ENCODE results near the gene DEDD. TPM values are rescaled to one million over a fixed set of nuclear protein-coding genes. Genes with fewer than 3 reads are reported as not detected.
A peak's percentile ranks its signal among the peaks of the same experiment; 100 is the strongest.

DEDD gene
- total RNA-seq, 1 donor from 2014 or later = 40.9 TPM

GRCh38 chr1:161106431-161106830, 26.0 kb downstream of the DEDD start:
- FAIRE-seq (no peak), DNase-seq (ENCODE audit: low read depth) (no peak)
- peaks cover 84% of the 10 kb centered on the region for H4K20me1 ChIP-seq (ENCODE audit: insufficient read depth, low read length)
- no peak overlapping the region for H3K27ac Mint-ChIP-seq (ENCODE audit: unreplicated experiment)
- H3K79me2 ChIP-seq (ENCODE audit: insufficient read depth, low read length) = peaks cover 89% of the 10 kb centered on the region
- H3K4me1 Mint-ChIP-seq (ENCODE audit: low read depth, unreplicated experiment) = peaks cover under 1% of the 10 kb centered on the region
- peaks cover 5% of the 10 kb centered on the region for H3K36me3 Mint-ChIP-seq (ENCODE audit: low read depth, unreplicated experiment)
- H3K27ac ChIP-seq (ENCODE audit: low read depth, low read length) = no peak overlapping the region
- no peaks in the 10 kb centered on the region for H3K4me1 ChIP-seq (ENCODE audit: insufficient read depth, low read length)
- H3K4me3 ChIP-seq (ENCODE audit: insufficient read depth, low read depth, low read length) = no peak overlapping the region
- H3K9ac ChIP-seq (ENCODE audit: low read length) = no peak overlapping the region
- no peaks in the 10 kb centered on the region for H3K9me3 ChIP-seq (ENCODE audit: insufficient read depth, low read depth, low read length)
- H2AFZ ChIP-seq (ENCODE audit: low read depth, low read length) = no peak overlapping the region
- no peak overlapping the region for H3K4me2 ChIP-seq (ENCODE audit: low read length)
- H3K27me3 ChIP-seq (ENCODE audit: insufficient read depth, low read length) = no peaks in the 10 kb centered on the region
- peaks cover 16% of the 10 kb centered on the region for H3K36me3 ChIP-seq (ENCODE audit: insufficient read depth, low read length)
- peak overlapping the region; percentile 17 for H3K4me3 Mint-ChIP-seq (ENCODE audit: unreplicated experiment)
- no peaks in the 10 kb centered on the region for H3K27me3 Mint-ChIP-seq (ENCODE audit: low read depth, unreplicated experiment)
- TF ChIP-seq, protein P1, sequence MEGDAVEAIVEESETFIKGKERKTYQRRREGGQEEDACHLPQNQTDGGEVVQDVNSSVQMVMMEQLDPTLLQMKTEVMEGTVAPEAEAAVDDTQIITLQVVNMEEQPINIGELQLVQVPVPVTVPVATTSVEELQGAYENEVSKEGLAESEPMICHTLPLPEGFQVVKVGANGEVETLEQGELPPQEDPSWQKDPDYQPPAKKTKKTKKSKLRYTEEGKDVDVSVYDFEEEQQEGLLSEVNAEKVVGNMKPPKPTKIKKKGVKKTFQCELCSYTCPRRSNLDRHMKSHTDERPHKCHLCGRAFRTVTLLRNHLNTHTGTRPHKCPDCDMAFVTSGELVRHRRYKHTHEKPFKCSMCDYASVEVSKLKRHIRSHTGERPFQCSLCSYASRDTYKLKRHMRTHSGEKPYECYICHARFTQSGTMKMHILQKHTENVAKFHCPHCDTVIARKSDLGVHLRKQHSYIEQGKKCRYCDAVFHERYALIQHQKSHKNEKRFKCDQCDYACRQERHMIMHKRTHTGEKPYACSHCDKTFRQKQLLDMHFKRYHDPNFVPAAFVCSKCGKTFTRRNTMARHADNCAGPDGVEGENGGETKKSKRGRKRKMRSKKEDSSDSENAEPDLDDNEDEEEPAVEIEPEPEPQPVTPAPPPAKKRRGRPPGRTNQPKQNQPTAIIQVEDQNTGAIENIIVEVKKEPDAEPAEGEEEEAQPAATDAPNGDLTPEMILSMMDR (IDR thresholded peaks at IDR 0.05; ENCODE audit: insufficient read depth, low read depth, low read length) = no peak
- no peak for TF ChIP-seq EZH2 (IDR thresholded peaks at IDR 0.05; ENCODE audit: insufficient read depth, low read length)
- H3K9me3 Mint-ChIP-seq (ENCODE audit: unreplicated experiment) = no peaks in the 10 kb centered on the region

GRCh38 chr1:161100556-161100955, 31.9 kb downstream of the DEDD start:
- TF ChIP-seq, protein P1 (IDR thresholded peaks at IDR 0.05; ENCODE audit: insufficient read depth, low read depth, low read length) = no peak
- TF ChIP-seq EZH2 (IDR thresholded peaks at IDR 0.05; ENCODE audit: insufficient read depth, low read length) = no peak
- no peaks in the 10 kb centered on the region for H3K27me3 ChIP-seq (ENCODE audit: insufficient read depth, low read length)
- no peaks in the 10 kb centered on the region for H3K9me3 Mint-ChIP-seq (ENCODE audit: unreplicated experiment)

GRCh38 chr1:161099090-161099802, 33.2 kb downstream of the DEDD start:
- H3K4me1 Mint-ChIP-seq (ENCODE audit: low read depth, unreplicated experiment) = peaks cover 16% of the 10 kb centered on the region
- no peak for FAIRE-seq
- Histone ChIP-seq H2AFZ (ENCODE audit: low read depth, low read length) (no peak overlapping the region), H3K27me3 (ENCODE audit: insufficient read depth, low read length) (no peaks in the 10 kb centered on the region), H3K27ac (ENCODE audit: low read depth, low read length) (no peak overlapping the region), H3K4me3 (ENCODE audit: insufficient read depth, low read depth, low read length) (no peak overlapping the region), H3K9ac (ENCODE audit: low read length) (peak overlapping the region; percentile 67), H3K4me1 (ENCODE audit: insufficient read depth, low read length) (peaks cover 15% of the 10 kb centered on the region), H3K9me3 (ENCODE audit: insufficient read depth, low read depth, low read length) (no peaks in the 10 kb centered on the region), H3K36me3 (ENCODE audit: insufficient read depth, low read length) (peaks cover 15% of the 10 kb centered on the region), H3K4me2 (ENCODE audit: low read length) (peak overlapping the region; percentile 90), H3K79me2 (ENCODE audit: insufficient read depth, low read length) (peaks cover 20% of the 10 kb centered on the region), H4K20me1 (ENCODE audit: insufficient read depth, low read length) (peaks cover 46% of the 10 kb centered on the region)
- H3K9me3 Mint-ChIP-seq (ENCODE audit: unreplicated experiment) = no peaks in the 10 kb centered on the region
- TF ChIP-seq, protein P1 (IDR thresholded peaks at IDR 0.05; ENCODE audit: insufficient read depth, low read depth, low read length) = no peak
- no peak for DNase-seq (ENCODE audit: low read depth)
- H3K36me3 Mint-ChIP-seq (ENCODE audit: low read depth, unreplicated experiment) = peaks cover 3% of the 10 kb centered on the region
- peak overlapping the region; percentile 79 for H3K4me3 Mint-ChIP-seq (ENCODE audit: unreplicated experiment)
- H3K27me3 Mint-ChIP-seq (ENCODE audit: low read depth, unreplicated experiment) = no peaks in the 10 kb centered on the region
- H3K27ac Mint-ChIP-seq (ENCODE audit: unreplicated experiment) = no peak overlapping the region

More at GRCh38 chr1:161100556-161100955, 31.9 kb downstream of the DEDD start:
- H3K27ac Mint-ChIP-seq (ENCODE audit: unreplicated experiment) = no peak overlapping the region
- peaks cover 10% of the 10 kb centered on the region for H3K4me1 Mint-ChIP-seq (ENCODE audit: low read depth, unreplicated experiment)
- no peak overlapping the region for H3K4me3 Mint-ChIP-seq (ENCODE audit: unreplicated experiment)
- H4K20me1 ChIP-seq (ENCODE audit: insufficient read depth, low read length) = peaks cover 59% of the 10 kb centered on the region
- H3K27me3 Mint-ChIP-seq (ENCODE audit: low read depth, unreplicated experiment) = no peaks in the 10 kb centered on the region
- no peak overlapping the region for H2AFZ ChIP-seq (ENCODE audit: low read depth, low read length)
- H3K79me2 ChIP-seq (ENCODE audit: insufficient read depth, low read length) = peaks cover 33% of the 10 kb centered on the region
- FAIRE-seq = no peak
- H3K9me3 ChIP-seq (ENCODE audit: insufficient read depth, low read depth, low read length) = no peaks in the 10 kb centered on the region
- H3K9ac ChIP-seq (ENCODE audit: low read length) = no peak overlapping the region
- H3K36me3 ChIP-seq (ENCODE audit: insufficient read depth, low read length) = peaks cover 15% of the 10 kb centered on the region
- no peak overlapping the region for H3K4me2 ChIP-seq (ENCODE audit: low read length)
- H3K4me1 ChIP-seq (ENCODE audit: insufficient read depth, low read length) = peaks cover 15% of the 10 kb centered on the region
- no peak for DNase-seq (ENCODE audit: low read depth)
- H3K27ac ChIP-seq (ENCODE audit: low read depth, low read length) = no peak overlapping the region
- H3K36me3 Mint-ChIP-seq (ENCODE audit: low read depth, unreplicated experiment) = peaks cover 3% of the 10 kb centered on the region
- H3K4me3 ChIP-seq (ENCODE audit: insufficient read depth, low read depth, low read length) = no peak overlapping the region
